GM21786 (cell line): ENCODE data around the gene ZC3H12D.
"Not testable (repeated sequence)": the region's sequence is repeated elsewhere in the genome, so short reads cannot be mapped to it uniquely, and the experiment has no call there.

ENCODE experiments used
- ATAC-seq: cut with Tn5 transposase; IDR thresholded peaks from one replicate; pipeline ENCODE4 v1.9.1; 2021; ENCODE audit not compliant: unreplicated experiment

The ZC3H12D gene

DNA sequence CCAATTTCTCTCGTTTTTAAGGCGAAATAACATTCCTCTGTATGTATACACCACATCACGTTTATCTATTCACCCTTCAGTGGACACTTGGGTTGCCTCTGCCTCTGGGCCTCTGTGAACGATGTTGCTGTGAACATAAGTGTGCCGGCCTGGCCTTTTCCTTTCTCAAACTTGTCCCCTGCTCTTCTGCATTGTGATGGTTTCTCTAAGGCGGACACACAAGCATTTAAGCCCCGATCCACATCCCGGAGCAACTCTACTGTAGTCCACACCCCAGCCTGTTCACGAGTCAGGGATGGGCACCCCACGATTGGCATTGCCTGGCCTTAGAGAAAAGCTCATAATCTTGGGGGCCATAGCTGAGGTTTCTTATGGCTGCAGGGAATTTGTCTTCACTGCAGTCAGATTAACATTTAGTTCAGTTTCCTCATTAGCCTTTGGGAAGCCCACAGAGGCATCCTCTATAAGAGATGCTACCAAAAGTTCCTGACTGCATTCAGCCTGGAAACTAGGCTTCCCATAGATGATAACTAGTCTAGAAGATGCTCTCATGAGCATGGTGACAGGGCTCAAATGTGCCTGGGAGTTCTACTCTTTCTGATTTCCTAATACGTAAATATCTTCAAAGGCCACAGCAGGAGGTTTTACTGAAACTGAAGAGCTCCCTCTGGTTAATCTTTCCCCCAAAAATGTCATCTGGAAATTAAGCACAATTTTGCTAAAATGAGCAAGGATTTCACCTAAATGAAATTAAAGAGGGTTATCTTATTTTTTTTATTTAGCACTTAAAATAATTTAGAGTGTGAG is 762 bp downstream of the ZC3H12D start:
- ATAC-seq: no peak

GRCh38 chr6:149483334-149483725 is 1.5 kb downstream of the ZC3H12D start:
- ATAC-seq: no peak

GRCh38 chr6:149482545-149483333 is 2.1 kb downstream of the ZC3H12D start:
- no peak for ATAC-seq

DNA sequence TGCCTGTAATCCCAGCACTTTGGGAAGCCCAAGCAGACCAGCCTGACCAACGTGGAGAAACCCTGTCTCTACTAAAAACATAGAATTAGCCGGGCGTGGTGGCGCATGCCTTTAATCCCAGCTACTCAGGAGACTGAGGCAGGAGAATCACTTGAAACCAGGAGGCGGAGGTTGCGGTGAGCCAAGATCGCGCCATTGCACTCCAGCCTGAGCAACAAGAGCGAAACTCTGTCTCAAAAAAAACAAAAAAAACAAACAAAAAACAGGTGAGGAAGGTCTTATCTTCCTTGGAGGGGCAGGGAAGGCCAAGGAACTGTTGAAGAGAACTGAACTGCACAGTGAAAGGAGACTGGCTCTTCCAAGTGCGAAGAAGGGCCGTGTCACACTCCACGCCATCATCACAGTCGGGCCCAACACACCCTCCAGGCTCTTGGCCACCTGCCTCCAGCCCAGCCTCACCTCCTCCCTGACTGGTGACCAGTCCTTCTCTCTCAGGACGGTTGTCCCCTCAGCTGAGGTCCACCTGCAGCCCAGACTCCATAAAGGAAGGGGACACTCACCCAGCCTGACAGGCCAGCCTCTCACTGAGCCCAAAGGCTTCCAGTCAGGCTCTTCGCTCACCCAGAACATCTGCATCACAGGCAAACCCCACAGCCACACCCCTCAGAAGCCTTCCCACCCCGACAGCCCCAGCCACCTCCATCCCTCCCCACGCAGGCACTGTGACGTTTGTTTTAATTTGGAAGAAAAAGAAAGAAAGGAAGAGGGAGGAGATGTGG is 4.1 kb downstream of the ZC3H12D start:
- ATAC-seq: no peak

DNA sequence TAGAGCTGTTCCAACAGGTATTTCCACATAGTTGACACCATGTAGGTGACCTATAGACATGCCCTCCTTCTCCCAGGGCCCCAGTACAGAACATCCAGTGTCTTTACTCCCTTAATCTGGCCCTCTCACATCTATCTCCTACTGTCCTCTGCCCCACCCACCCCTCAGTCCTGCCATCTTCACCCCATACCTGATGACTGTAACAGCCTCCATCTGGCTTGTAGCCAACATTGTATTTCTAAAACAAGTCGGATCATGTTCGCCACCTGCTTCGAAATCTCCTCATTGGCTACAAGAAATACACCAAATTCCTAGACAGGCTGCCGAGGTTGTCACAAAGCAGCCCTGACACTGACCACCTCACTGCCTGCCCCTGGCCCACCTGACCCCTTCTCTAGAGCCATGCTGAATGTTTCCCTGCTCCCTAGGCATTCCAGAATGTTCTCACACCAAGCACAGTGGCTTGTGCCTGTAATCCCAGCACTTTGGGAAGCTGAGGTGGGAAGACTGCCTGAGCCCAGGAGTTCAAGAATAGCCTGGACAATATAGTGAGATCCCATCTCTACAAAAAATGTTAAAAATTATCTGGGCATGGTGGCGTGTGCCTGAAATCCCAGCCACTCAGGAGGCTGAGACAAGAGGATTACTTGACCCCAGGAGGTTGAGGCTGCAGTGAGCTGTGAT is 6.0 kb downstream of the ZC3H12D start:
- ATAC-seq: no peak

DNA sequence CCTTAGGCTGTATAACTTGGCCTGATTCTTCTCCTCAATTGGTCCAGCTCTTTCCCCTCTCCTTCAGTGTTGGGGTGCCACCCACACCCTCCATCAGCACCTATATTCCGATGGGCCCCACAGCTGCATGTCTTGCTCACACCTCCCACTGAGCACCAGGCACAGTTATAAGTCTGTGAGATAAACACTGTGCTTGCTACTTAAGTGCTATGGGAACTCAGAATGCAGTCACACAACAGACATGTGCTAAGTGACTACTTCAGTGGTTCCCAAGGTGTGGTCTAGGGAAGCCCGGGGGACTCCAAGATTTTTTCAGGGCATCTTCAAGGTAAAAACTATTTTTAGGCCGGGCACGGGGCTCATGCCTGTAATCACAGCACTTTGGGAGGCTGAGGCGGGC is 7.3 kb downstream of the ZC3H12D start:
- no peak for ATAC-seq

- no peak for ATAC-seq
Observed at GRCh38 chr6:149476789-149477455, 7.9 kb downstream of the ZC3H12D start.

- ATAC-seq: peak; percentile 24
Observed at GRCh38 chr6:149474108-149474935, 10.5 kb downstream of the ZC3H12D start.

- peak; percentile 26 for ATAC-seq
Observed at GRCh38 chr6:149473080-149474052, 11.4 kb downstream of the ZC3H12D start.

DNA sequence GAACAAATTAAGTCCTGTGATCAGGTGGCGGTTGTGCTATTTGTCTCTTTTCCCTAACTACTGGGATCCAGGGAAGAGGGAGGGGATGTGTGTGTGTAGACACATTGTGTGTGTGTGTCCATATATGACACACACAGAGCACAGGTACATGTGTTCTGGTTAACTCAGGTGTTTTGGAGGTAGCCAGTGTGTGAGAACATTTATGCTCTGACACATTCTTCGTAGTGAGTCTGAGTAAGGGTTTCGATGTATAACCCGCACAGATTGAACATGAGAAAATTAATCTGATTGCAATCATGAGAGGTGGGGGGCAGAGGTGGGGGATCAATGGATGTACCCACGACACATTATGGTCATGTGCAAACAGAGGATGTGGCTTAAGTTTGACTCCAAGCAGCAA is 12.6 kb downstream of the ZC3H12D start:
- ATAC-seq: no peak

- peak; percentile 23 for ATAC-seq
Observed at GRCh38 chr6:149471801-149472200, 13.0 kb downstream of the ZC3H12D start.

DNA sequence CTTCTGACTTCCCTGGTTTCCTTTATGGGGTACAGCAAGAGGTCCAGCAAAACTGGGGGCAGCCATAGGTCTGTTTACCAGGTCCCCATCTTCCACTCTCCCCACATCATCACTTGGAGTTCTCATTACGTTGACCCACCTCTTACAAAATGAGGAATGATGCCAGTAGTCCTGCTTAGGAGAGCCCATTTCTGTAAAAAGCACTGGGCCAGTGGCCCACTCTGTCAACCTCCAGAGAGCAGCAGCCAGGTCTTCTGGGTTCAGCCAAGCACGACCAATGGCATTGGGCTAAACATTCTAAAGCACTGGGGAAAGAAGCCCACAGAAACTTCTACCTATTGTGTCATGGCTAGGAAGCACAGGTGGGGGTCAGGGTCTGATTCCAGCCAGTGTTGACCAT is 13.9 kb downstream of the ZC3H12D start:
- ATAC-seq: no peak

GRCh38 chr6:149468179-149468578 is 16.6 kb downstream of the ZC3H12D start:
- ATAC-seq: no peak

- ATAC-seq: no peak
Observed at GRCh38 chr6:149467265-149467664, 17.5 kb downstream of the ZC3H12D start.

DNA sequence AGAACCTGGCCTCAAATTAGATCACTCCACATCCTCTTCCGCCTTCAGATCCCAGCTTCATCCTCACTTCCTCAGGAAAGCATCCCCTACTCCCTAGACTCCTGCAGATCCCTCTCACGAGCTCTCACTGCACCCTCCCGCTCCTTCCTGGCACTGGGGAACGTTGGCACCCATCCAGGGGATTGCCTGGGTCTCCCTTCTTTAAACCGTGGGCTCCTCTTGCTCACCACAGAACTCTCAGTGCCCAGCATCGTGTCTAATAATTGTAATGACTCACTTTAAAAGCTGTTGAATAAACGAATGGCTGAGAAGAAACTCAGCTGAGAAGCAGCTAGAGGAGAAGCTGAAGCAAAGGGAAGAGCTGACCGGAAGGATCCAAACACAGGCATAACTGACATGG is 20.4 kb downstream of the ZC3H12D start:
- ATAC-seq: no peak

GRCh38 chr6:149463781-149464180 is 21.0 kb downstream of the ZC3H12D start:
- no peak for ATAC-seq

- ATAC-seq: not testable (repeated sequence)
Observed at GRCh38 chr6:149462712-149463111, 22.1 kb downstream of the ZC3H12D start.

DNA sequence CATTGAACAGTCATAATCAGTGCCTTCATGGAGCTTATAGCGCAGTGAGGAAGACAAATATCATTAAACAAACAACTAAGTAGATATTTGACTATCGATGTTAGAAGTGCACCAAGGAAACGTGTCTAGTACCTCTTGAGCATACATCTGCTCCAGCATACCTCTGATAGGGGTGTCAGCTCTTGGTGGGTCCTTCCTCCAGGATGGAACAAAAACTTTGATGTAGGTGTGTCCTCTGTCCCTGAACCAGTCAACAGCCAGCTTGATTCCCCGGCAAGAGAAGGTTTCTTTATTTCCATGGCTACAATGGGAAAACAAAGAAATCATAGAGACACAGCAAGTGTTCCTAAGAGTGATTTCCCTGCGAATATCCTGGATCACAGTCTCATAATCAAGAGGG is 23.1 kb downstream of the ZC3H12D start:
- no peak for ATAC-seq
